ENCODE data around the gene PRSS27.
"Not testable (repeated sequence)": the region's sequence is repeated elsewhere in the genome, so short reads cannot be mapped to it uniquely, and the experiment has no call there.

Gene PRSS27

GRCh38 chr16:2673066-2673999 lies 46.7 kb downstream of the PRSS27 start:
- DNase-seq (ENCODE audit: low read depth), result peak; percentile 97

GRCh38 chr16:2671741-2672140 lies 48.3 kb downstream of the PRSS27 start:
- DNase-seq (ENCODE audit: low read depth), result no peak

- DNase-seq (ENCODE audit: low read depth), result not testable (repeated sequence)
Measured at GRCh38 chr16:2671193-2671592, 48.8 kb downstream of the PRSS27 start.

- peak; percentile 63 for DNase-seq (ENCODE audit: low read depth)
Measured at GRCh38 chr16:2670017-2670416, 50.0 kb downstream of the PRSS27 start.

DNA sequence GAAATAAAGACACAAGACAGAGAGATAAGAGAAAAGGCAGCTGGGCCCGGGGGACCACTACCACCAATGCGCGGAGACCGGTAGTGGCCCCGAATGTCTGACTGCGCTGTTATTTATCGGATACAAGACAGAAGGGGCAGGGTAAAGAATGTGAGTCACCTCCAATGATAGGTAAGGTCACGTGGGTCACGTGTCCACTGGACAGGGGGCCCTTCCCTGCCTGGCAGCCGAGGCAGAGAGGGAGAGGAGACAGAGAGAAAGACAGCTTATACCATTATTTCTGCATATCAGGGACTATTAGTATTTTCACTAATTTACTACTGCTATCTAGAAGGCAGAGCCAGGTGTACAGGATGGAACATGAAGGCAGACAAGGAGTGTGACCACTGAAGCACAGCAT lies 50.4 kb downstream of the PRSS27 start:
- not testable (repeated sequence) for DNase-seq (ENCODE audit: low read depth)

- DNase-seq (ENCODE audit: low read depth), result not testable (repeated sequence)
Measured at GRCh38 chr16:2666671-2667070, 53.4 kb downstream of the PRSS27 start.

DNA sequence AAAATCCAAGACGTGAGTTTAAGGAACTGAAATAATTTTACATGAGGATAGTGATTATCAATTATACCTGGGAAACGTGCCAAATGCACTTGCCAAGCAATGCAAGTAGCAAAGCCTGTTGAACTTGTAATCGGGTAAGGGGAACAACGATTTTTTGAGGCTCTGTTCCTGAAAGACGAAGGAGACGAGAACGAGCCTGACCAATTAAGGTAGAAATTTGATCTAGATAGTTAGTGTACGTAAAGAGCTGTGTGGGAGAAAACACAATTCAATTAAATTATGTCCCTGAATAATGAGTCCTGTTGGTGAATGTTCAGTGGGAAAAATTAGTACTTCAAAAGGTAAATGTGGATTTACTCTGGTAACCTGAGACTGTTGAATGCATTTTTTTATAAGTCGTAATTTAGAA lies 55.4 kb downstream of the PRSS27 start:
- no peak for DNase-seq (ENCODE audit: low read depth)

DNA sequence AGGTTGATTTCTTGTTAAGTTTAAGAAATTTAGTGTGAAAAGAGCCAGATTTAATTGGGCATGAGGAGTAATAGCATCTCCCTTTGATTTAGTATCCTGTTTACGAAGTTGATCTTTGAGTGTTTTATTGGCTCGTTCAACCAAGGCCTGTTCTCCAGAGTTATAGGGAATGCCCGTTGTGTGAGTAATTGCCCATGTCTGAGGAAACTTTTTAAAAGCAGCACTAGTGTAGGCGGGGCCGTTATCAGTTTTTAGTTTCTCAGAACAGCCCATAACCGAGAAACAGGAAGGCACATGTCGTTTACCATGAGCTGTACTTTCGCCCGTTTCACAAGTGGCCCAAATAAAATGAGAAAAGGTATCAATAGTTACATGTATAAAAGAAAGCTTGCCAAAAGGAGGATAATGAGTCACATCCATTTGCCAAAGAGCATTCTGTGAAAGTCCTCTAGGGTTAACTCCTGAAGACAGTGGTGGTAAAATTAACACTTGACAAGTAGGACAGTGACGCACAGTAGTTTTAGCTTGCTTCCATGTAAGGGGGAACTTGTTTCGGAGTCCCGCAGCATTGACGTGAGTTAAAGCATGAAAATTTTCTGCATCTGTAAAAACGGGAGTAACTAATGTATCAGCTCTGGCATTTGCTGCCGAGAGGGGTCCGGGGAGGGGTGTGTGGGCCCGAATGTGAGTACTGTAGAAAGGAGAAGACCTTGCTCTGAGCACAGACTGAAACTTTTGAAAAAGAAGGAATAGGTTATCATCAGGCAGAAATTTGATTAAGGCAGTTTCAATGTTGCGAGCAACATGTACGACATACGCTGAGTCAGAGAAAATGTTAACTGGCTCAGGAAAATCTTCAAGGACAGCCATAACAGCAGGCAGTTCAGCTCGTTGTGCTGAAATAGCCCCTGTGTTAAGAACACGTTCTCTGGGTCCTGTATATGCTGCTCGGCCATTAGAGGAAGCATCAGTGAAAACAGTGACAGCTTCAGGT lies 56.2 kb downstream of the PRSS27 start:
- DNase-seq (ENCODE audit: low read depth), result no peak
